GM20000 (cell line): ENCODE data around the gene LYPD5.

Experiments
- DNase-seq: peaks from one replicate; pipeline ENCODE4 v3.0.0; 2012; ENCODE audit warnings: low spot score
- CTCF ChIP-seq: IDR thresholded peaks from 2 replicates; pipeline ENCODE4 v1.5.1; 2012; ENCODE audit warnings: mild to moderate bottlenecking, control low read depth; ENCODE audit errors: extremely low read depth, missing control alignments

The LYPD5 gene

GRCh38 chr19:43759515-43759914, 42.7 kb downstream of the LYPD5 start:
- no peak for DNase-seq
- TF ChIP-seq CTCF: no peak

GRCh38 chr19:43755256-43755801, 46.9 kb downstream of the LYPD5 start:
- no peak for TF ChIP-seq CTCF
- DNase-seq: peak; percentile 82

GRCh38 chr19:43754503-43755255, 47.6 kb downstream of the LYPD5 start, which contains the start of gene SMG9:
TSS of gene SMG9 (minus strand) at chr19:43754962. CDS start at chr19:43750741, 4,221 bp downstream.
- TF ChIP-seq CTCF: no peak
- DNase-seq: peak; percentile 92

GRCh38 chr19:43754253-43754502, 48.1 kb downstream of the LYPD5 start:
- DNase-seq: no peak

GRCh38 chr19:43752287-43752875, 49.9 kb downstream of the LYPD5 start:
- DNase-seq: no peak
- TF ChIP-seq CTCF: no peak

More at GRCh38 chr19:43754253-43754502, 48.1 kb downstream of the LYPD5 start:
- TF ChIP-seq CTCF: no peak

- no peak for DNase-seq
- no peak for TF ChIP-seq CTCF
Observed at GRCh38 chr19:43751466-43752220, 50.6 kb downstream of the LYPD5 start.

GRCh38 chr19:43749898-43750297, 52.3 kb downstream of the LYPD5 start:
- no peak for TF ChIP-seq CTCF
- no peak for DNase-seq
